CD4-positive, alpha-beta T cell treated with Interleukin-2 at 100 ng/mL for 4 hours (primary cell): ENCODE measurements around the gene ZC3H8.

Experiments
- DNase-seq: peaks from one replicate; pipeline ENCODE4 v3.0.0-alpha.2; 2020; ENCODE audit warnings: low spot score

ZC3H8 gene

DNA sequence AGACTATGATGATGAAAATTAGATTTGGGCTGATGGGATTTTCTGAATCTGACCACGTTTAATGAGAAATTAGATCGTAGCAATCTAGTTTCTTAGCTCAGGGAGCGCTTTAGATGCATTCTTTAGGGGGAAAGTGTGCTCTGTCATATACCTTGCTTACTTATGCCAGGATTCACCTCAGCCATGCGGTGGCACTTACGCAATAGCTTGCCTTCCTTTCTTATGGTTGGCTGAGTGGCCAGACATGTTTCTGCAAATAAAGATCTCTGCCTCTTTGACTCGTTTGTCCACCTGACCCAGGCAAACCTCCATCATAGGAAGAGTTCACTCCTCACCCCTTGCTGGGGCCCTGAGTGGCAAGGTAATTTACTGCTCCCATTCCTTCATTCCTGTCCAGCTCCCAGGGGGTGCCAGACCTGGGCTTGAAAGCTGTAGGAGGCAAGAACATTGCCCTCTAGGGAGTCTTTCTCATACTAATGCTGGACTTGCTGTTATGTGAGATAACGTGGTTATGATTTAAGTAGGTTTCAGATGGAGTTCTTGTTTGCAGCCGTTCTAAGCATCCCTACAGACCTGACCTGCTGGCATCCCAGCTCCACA lies 59.6 kb downstream of the ZC3H8 start:
- no peak for DNase-seq

DNA sequence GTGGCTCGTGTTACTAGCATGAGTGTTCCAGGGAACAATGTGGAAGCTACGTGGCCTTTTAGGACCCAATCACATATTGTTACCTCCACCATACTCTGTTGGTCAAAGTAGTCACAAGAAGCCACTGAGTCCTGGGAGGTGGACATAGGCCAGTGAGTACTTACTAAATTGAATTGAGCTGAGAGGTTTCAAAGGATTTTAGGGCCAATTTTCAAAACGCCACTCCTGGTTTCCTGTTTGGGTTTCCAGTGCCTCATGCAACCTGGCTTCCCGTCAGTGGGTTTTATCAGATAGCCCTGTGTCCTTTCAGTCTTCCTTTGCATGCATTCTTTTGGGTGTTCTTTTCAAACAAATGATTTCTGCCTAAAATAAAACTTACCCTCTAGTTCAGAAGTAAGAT lies 60.4 kb downstream of the ZC3H8 start:
- DNase-seq: no peak

GRCh38 chr2:112194028-112194427 lies 60.8 kb downstream of the ZC3H8 start:
- no peak for DNase-seq

GRCh38 chr2:112189001-112189556 lies 65.8 kb downstream of the ZC3H8 start:
- no peak for DNase-seq

DNA sequence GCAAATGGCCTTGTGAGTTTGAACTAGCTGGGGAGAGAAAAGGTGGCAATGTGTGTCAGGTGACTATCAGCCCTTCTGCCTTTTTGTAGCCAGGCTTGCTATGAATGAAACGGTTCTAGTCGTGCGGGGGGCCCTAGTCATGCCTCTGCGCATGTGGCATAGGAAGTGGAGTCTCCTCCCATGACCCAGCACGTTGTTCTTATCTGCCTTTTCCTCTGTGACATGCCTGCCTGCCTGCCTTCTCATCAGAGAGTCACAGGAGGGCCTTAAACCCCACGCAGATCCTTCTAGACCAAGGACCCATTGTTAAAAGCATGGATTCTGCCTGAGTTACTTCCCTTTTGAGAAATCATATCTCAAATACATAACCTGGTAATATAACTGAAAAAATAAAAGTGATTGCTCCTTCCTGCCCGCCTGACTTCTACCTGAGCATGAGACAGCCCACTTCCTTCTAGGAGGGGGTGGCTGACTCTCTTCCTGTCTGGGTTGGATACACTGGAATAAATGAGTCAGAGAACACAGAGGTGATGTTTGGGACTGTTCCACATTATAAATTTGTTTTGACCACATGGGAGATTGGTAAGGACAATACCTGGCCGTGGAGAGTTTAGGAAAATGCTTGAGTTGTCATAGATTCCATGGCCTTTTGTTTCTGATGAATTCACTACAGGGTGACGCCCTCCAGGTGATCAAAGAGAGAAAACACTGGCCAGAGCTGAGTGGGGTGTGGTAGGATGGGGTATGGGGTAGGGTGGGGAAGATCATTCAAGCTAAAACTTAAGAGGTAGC lies 66.8 kb downstream of the ZC3H8 start:
- peak; percentile 89 for DNase-seq

GRCh38 chr2:112187046-112187715 lies 67.7 kb downstream of the ZC3H8 start:
- no peak for DNase-seq

- no peak for DNase-seq
These were observed 69.7 kb downstream of the ZC3H8 start for GRCh38 chr2:112185131-112185530.

DNA sequence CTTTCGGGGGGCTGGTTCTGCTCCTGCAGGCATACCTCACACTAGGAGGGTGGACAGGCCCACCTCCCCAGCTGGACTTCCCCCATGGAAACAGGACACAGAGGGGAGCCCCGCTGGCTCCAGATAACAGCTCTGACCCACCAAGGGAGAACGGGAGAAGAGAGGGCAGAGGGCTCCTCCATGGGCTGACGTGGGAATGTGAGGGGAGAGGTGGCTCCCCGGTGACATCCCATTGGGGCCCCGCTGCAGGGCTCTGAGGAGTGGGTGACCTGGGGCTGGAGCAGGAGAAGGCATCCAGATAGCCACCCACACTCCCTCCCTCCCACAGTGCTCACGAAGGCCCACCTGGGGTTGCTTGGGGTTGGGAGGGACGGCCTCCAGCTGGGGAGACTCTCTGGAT lies 70.7 kb downstream of the ZC3H8 start:
- no peak for DNase-seq

DNA sequence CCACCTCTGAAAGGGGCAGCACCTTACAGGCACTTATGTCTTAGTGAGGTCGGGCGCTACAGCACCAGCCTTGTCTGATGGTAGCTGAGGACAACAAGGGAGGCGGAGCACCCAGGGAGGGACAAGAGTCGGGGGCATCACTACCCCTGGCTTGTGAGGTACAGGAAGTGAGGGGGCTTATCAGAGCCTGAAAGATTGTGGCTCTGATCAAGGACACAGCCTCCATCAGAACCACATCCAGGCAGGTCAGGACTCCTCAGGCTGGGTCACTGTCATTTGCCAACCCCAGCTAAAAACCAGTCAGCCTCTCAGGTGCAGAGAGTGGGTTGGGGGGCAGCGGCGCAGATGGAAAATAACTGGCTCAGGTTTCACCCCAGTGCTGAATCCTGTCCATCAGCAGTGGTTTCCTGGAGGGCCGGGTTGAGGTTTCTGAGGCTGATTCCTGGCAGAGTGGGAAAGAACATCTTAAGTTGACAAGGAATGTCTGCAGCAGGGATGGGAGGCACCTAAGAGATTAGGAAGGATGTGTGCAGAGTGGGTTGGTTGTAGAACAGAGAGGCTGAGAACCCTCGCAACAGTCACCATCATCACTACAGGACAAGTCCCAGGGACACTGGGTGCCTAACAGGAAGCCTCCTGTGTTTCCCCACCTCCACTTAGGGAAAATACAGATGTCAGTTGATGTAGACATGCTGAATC lies 71.4 kb downstream of the ZC3H8 start:
- no peak for DNase-seq

- peak; percentile 59 for DNase-seq
These were observed 72.2 kb downstream of the ZC3H8 start for GRCh38 chr2:112182581-112183034.

GRCh38 chr2:112181571-112182290 lies 73.1 kb downstream of the ZC3H8 start:
- peak; percentile 69 for DNase-seq

DNA sequence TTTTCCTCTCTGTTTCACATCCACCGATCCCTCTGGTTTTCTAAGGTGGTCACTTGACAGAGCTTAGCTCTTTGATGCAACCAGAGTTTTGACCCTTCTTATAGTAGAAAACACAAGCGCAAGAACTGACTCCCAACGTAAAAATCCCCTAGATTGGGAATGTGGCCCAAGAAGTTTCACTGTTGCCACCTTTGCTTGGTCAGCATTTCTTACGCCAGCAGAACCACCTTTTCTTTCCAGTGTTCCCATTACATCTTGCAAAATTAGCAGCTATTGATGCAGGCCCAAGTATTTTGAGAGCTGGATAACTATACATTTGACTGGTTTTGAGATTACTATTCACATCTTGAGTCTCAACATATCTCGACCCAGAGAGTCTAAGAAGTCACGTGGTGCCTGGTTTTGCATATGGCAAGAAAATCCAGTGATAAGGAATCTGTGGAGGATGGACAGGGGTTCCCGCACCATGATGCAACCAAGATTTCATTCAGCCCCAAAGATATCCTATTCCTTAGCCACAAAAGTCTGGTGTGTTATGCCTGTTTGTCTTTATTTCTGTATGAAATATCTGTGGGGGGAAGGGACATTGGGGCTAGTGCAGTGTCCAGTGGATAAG lies 78.8 kb downstream of the ZC3H8 start:
- DNase-seq: no peak

- DNase-seq: no peak
These were observed 79.5 kb downstream of the ZC3H8 start for GRCh38 chr2:112175333-112175732.

DNA sequence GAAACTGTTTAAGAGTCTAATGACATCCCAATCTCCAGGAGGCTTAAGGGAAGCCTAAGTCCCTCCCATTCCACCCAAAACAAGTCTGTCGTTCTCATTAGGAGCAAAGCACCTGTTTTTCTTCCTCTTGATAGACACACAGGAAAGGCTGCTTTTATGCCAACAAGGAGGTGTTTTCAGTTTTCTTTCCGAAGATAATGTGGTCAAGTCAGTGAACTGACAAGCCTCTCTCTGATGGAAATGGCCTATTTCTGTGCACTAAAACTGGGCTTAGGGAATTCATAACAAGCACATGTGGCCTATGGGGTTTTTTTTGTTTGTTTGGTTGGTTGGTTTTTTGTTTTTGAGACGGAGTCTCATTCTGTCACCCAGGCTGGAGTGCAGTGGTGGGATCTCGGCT lies 80.5 kb downstream of the ZC3H8 start:
- DNase-seq: no peak

GRCh38 chr2:112173646-112174319 lies 81.1 kb downstream of the ZC3H8 start:
- DNase-seq: no peak

DNA sequence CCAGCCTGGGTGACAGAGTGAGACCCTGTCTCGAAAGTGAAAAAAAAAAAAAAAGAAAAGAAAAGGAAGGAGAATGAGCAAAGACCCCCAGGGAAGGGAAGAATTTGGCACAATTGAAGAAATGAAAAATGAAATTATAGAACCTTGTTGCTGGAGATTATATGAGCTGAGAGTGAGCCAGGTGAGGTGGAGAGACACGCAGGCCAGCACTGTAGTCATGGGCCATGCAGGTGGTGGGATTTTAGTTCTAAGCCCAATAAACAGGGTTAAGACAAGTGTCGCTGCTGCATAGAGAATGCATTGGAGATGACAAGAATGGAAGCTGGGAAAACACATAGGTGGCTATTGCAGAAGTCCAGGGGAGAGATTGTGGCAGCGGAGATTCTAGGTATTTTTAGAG lies 84.3 kb downstream of the ZC3H8 start:
- no peak for DNase-seq

DNA sequence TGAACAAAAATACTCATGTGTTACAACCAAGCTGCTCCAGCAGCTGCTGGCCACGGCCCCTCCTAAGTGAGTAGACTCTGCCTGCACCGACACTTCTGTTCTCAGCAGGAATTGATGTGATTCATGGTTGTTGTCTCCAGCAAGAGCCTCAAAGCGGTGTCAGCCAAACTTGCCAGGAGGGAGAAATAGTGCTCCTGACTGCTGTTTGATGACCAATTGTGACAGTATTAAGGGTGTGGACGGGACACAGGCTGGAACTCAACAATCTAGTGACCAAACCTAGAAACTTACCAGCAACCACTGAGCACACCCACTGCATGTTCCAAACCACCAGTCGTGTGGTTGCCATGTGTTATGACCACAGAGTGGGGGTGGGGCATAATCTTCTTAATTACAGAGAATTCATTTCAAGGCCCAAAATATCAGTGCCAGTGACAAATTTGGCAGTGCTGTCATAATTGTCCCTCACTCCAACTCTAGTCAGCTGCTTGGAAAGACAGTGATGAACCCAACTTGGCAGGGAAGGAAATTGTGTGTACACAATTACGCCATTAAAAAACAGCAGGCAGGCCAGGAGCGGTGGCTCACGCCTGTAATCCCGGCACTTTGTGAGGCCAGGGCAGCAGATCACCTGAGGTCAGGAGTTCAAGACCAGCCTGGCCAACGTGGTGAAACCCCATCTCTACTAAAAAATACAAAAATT lies 86.3 kb downstream of the ZC3H8 start:
- DNase-seq: no peak

GRCh38 chr2:112166806-112167499 lies 87.9 kb downstream of the ZC3H8 start:
- no peak for DNase-seq

- DNase-seq: no peak
These were observed 89.5 kb downstream of the ZC3H8 start for GRCh38 chr2:112165296-112165695.
